Measurements from ENCODE around the gene SHC4. TPM values are rescaled to one million over a fixed set of nuclear protein-coding genes. Genes with fewer than 3 reads are reported as not detected.
A peak's percentile ranks its signal among the peaks of the same experiment; 100 is the strongest.
"Not testable (repeated sequence)": the region's sequence is repeated elsewhere in the genome, so short reads cannot be mapped to it uniquely, and the experiment has no call there.

SHC4 gene
- total and polyA plus RNA-seq, 7 experiments from 2014 or later: 1.2 TPM; not detected in 6

GRCh38 chr15:48910554-48910953, 53.2 kb downstream of the SHC4 start:
- H3K4me3 Mint-ChIP-seq; H3K4me1 ChIP-seq (ENCODE audit: control insufficient read depth in 2 of 2, insufficient read depth in 2 of 2, low read length in 2 of 2); CTCF ChIA-PET; H3K27ac ChIP-seq (ENCODE audit: low read depth, low read length); H3K4me3 ChIP-seq (ENCODE audit: low read length); H3K36me3 Mint-ChIP-seq; H3K27me3 ChIP-seq (ENCODE audit: control insufficient read depth in 2 of 2, insufficient read depth in 2 of 2, low read length in 2 of 2); ATAC-seq; H3K36me3 ChIP-seq (ENCODE audit: control insufficient read depth in 2 of 3, insufficient read depth in 3 of 3, low read length in 3 of 3); H3K27ac Mint-ChIP-seq; H3K4me1 Mint-ChIP-seq; DNase-seq; H3K9me3 Mint-ChIP-seq; H3K9me3 ChIP-seq (ENCODE audit: control insufficient read depth in 2 of 3, low read length in 3 of 3); intact Hi-C loops (cut with micrococcal nuclease); POLR2A ChIA-PET: not testable (repeated sequence)
- peaks cover 0 to 23% (median 9%) of the 10 kb centered on the region in 5 donors for H3K27me3 Mint-ChIP-seq

GRCh38 chr15:48909313-48909712, 54.4 kb downstream of the SHC4 start:
- H3K27me3 ChIP-seq (ENCODE audit: control insufficient read depth in 2 of 2, insufficient read depth in 2 of 2, low read length in 2 of 2); H3K36me3 Mint-ChIP-seq; H3K4me3 ChIP-seq (ENCODE audit: low read length); ATAC-seq; H3K4me1 ChIP-seq (ENCODE audit: control insufficient read depth in 2 of 2, insufficient read depth in 2 of 2, low read length in 2 of 2); H3K27ac ChIP-seq (ENCODE audit: low read depth, low read length); CTCF ChIA-PET; H3K36me3 ChIP-seq (ENCODE audit: control insufficient read depth in 2 of 3, insufficient read depth in 3 of 3, low read length in 3 of 3); H3K9me3 Mint-ChIP-seq; DNase-seq; H3K4me1 Mint-ChIP-seq; POLR2A ChIA-PET; intact Hi-C loops (cut with micrococcal nuclease); H3K4me3 Mint-ChIP-seq; H3K9me3 ChIP-seq (ENCODE audit: control insufficient read depth in 2 of 3, low read length in 3 of 3); H3K27ac Mint-ChIP-seq: not testable (repeated sequence)
- peaks cover 0 to 23% (median 7%) of the 10 kb centered on the region in 5 donors for H3K27me3 Mint-ChIP-seq

- ATAC-seq: no peak
- H3K27me3 Mint-ChIP-seq: peaks cover 0 to 5% (median 0%) of the 10 kb centered on the region in 5 donors
- Histone ChIP-seq H3K4me3 (ENCODE audit: low read length) (no peak overlapping the region), H3K27ac (ENCODE audit: low read depth, low read length) (no peak overlapping the region), H3K4me1 (ENCODE audit: control insufficient read depth in 2 of 2, insufficient read depth in 2 of 2, low read length in 2 of 2) (no peaks in the 10 kb centered on the region), H3K27me3 (ENCODE audit: control insufficient read depth in 2 of 2, insufficient read depth in 2 of 2, low read length in 2 of 2) (no peaks in the 10 kb centered on the region), H3K9me3 (ENCODE audit: control insufficient read depth in 2 of 3, low read length in 3 of 3) (no peaks in the 10 kb centered on the region), H3K36me3 (ENCODE audit: control insufficient read depth in 2 of 3, insufficient read depth in 3 of 3, low read length in 3 of 3) (no peaks in the 10 kb centered on the region)
- peaks cover 0 to 2% (median 0%) of the 10 kb centered on the region in 7 donors for H3K4me1 Mint-ChIP-seq
- ChIA-PET POLR2A (no interaction called here), CTCF (no interaction called here)
- DNase-seq: no peak
- no peaks in the 10 kb centered on the region for H3K36me3 Mint-ChIP-seq
- intact Hi-C loops (cut with micrococcal nuclease): no loop called here
- peaks cover 0 to 6% (median 0%) of the 10 kb centered on the region in 11 donors for H3K9me3 Mint-ChIP-seq
- no peak overlapping the region for H3K27ac Mint-ChIP-seq
- no peak overlapping the region for H3K4me3 Mint-ChIP-seq
Measured at GRCh38 chr15:48905847-48906246, 57.9 kb downstream of the SHC4 start.

- Mint-ChIP-seq H3K4me3 (no peak overlapping the region), H3K9me3 (peaks cover 0 to 4% (median 0%) of the 10 kb centered on the region in 11 donors), H3K4me1 (peaks cover 0 to 2% (median 0%) of the 10 kb centered on the region in 7 donors), H3K36me3 (no peaks in the 10 kb centered on the region), H3K27me3 (no peaks in the 10 kb centered on the region), H3K27ac (no peak overlapping the region)
- intact Hi-C loops (cut with micrococcal nuclease): no loop called here
- ATAC-seq: no peak
- POLR2A ChIA-PET: no interaction called here
- Histone ChIP-seq H3K36me3 (ENCODE audit: control insufficient read depth in 2 of 3, insufficient read depth in 3 of 3, low read length in 3 of 3) (no peaks in the 10 kb centered on the region), H3K4me1 (ENCODE audit: control insufficient read depth in 2 of 2, insufficient read depth in 2 of 2, low read length in 2 of 2) (no peaks in the 10 kb centered on the region), H3K4me3 (ENCODE audit: low read length) (no peak overlapping the region), H3K9me3 (ENCODE audit: control insufficient read depth in 2 of 3, low read length in 3 of 3) (no peaks in the 10 kb centered on the region), H3K27ac (ENCODE audit: low read depth, low read length) (no peak overlapping the region), H3K27me3 (ENCODE audit: control insufficient read depth in 2 of 2, insufficient read depth in 2 of 2, low read length in 2 of 2) (no peaks in the 10 kb centered on the region)
- CTCF ChIA-PET: no interaction called here
- DNase-seq: no peak
Measured at GRCh38 chr15:48905216-48905615, 58.5 kb downstream of the SHC4 start.

- POLR2A ChIA-PET: no interaction called here
- no peaks in the 10 kb centered on the region for H3K4me1 ChIP-seq (ENCODE audit: control insufficient read depth in 2 of 2, insufficient read depth in 2 of 2, low read length in 2 of 2)
- Mint-ChIP-seq H3K27ac (no peak overlapping the region), H3K9me3 (peaks cover 0 to 4% (median 0%) of the 10 kb centered on the region in 11 donors), H3K36me3 (no peaks in the 10 kb centered on the region), H3K27me3 (no peaks in the 10 kb centered on the region), H3K4me3 (no peak overlapping the region), H3K4me1 (peaks cover 0 to 2% (median 0%) of the 10 kb centered on the region in 7 donors)
- H3K27ac ChIP-seq (ENCODE audit: low read depth, low read length): no peak overlapping the region
- H3K27me3 ChIP-seq (ENCODE audit: control insufficient read depth in 2 of 2, insufficient read depth in 2 of 2, low read length in 2 of 2): no peaks in the 10 kb centered on the region
- H3K9me3 ChIP-seq (ENCODE audit: control insufficient read depth in 2 of 3, low read length in 3 of 3): no peaks in the 10 kb centered on the region
- intact Hi-C loops (cut with micrococcal nuclease): no loop called here
- H3K36me3 ChIP-seq (ENCODE audit: control insufficient read depth in 2 of 3, insufficient read depth in 3 of 3, low read length in 3 of 3): no peaks in the 10 kb centered on the region
- no peak for DNase-seq
- no peak overlapping the region for H3K4me3 ChIP-seq (ENCODE audit: low read length)
- no peak for ATAC-seq
- CTCF ChIA-PET: no interaction called here
Measured at GRCh38 chr15:48904758-48905157, 59.0 kb downstream of the SHC4 start.

- ATAC-seq: no peak
- Histone ChIP-seq H3K4me3 (ENCODE audit: low read length) (no peak overlapping the region), H3K9me3 (ENCODE audit: control insufficient read depth in 2 of 3, low read length in 3 of 3) (no peaks in the 10 kb centered on the region), H3K4me1 (ENCODE audit: control insufficient read depth in 2 of 2, insufficient read depth in 2 of 2, low read length in 2 of 2) (no peaks in the 10 kb centered on the region), H3K27me3 (ENCODE audit: control insufficient read depth in 2 of 2, insufficient read depth in 2 of 2, low read length in 2 of 2) (no peaks in the 10 kb centered on the region), H3K36me3 (ENCODE audit: control insufficient read depth in 2 of 3, insufficient read depth in 3 of 3, low read length in 3 of 3) (no peaks in the 10 kb centered on the region), H3K27ac (ENCODE audit: low read depth, low read length) (no peak overlapping the region)
- Mint-ChIP-seq H3K9me3 (no peaks in the 10 kb centered on the region), H3K27me3 (peaks cover 0 to 33% (median 21%) of the 10 kb centered on the region in 5 donors), H3K4me1 (peaks cover 0 to 18% (median 0%) of the 10 kb centered on the region in 7 donors), H3K4me3 (no peak overlapping the region), H3K27ac (no peak overlapping the region), H3K36me3 (peaks cover 0 to 3% (median 0%) of the 10 kb centered on the region in 5 donors)
- POLR2A ChIA-PET: interaction anchor here (0.6 kb wide), 1 partner anchor 215 kb away, joined by 3 read pairs; no protein-coding TSS in a partner anchor
- intact Hi-C loops (cut with micrococcal nuclease): no loop called here
- CTCF ChIA-PET: no interaction called here
- no peak for DNase-seq
Measured at GRCh38 chr15:48899793-48900192, 63.9 kb downstream of the SHC4 start.

GRCh38 chr15:48898446-48898845, 65.3 kb downstream of the SHC4 start:
- Histone ChIP-seq H3K4me3 (ENCODE audit: low read length) (no peak overlapping the region), H3K36me3 (ENCODE audit: control insufficient read depth in 2 of 3, insufficient read depth in 3 of 3, low read length in 3 of 3) (no peaks in the 10 kb centered on the region), H3K4me1 (ENCODE audit: control insufficient read depth in 2 of 2, insufficient read depth in 2 of 2, low read length in 2 of 2) (no peaks in the 10 kb centered on the region), H3K27me3 (ENCODE audit: control insufficient read depth in 2 of 2, insufficient read depth in 2 of 2, low read length in 2 of 2) (no peaks in the 10 kb centered on the region), H3K9me3 (ENCODE audit: control insufficient read depth in 2 of 3, low read length in 3 of 3) (no peaks in the 10 kb centered on the region), H3K27ac (ENCODE audit: low read depth, low read length) (no peak overlapping the region)
- DNase-seq (no peak), ATAC-seq (no peak)
- POLR2A ChIA-PET: no interaction called here
- H3K27ac Mint-ChIP-seq: no peak overlapping the region
- H3K4me1 Mint-ChIP-seq: peaks cover 0 to 22% (median 0%) of the 10 kb centered on the region in 7 donors
- H3K9me3 Mint-ChIP-seq: no peaks in the 10 kb centered on the region
- peaks cover 0 to 3% (median 0%) of the 10 kb centered on the region in 5 donors for H3K36me3 Mint-ChIP-seq
- CTCF ChIA-PET: interaction anchor here (1.2 kb wide), 1 partner anchor 105 kb away, joined by 3 read pairs; no protein-coding TSS in a partner anchor
- peak overlapping the region in 1 of 10 donors; percentile 8 for H3K4me3 Mint-ChIP-seq
- H3K27me3 Mint-ChIP-seq: peaks cover 2 to 34% (median 22%) of the 10 kb centered on the region in 5 donors
- intact Hi-C loops (cut with micrococcal nuclease): no loop called here
